GM12892 (cell line): ENCODE data around the gene CNTNAP2.

Experiments
- POLR2A ChIP-seq: IDR thresholded peaks from 2 replicates; pipeline ENCODE4 v1.6.1; 2011; ENCODE audit warnings: low read depth, low read length, control low read depth
- POLR2AphosphoS5 ChIP-seq: IDR thresholded peaks from 2 replicates; pipeline ENCODE4 v1.6.1; 2011; ENCODE audit warnings: low read depth, low read length, control low read depth
- TAF1 ChIP-seq: IDR thresholded peaks from 2 replicates; pipeline ENCODE4 v1.6.1; 2011; ENCODE audit warnings: low read depth, mild to moderate bottlenecking, control low read depth, low read length, borderline replicate concordance

DNA sequence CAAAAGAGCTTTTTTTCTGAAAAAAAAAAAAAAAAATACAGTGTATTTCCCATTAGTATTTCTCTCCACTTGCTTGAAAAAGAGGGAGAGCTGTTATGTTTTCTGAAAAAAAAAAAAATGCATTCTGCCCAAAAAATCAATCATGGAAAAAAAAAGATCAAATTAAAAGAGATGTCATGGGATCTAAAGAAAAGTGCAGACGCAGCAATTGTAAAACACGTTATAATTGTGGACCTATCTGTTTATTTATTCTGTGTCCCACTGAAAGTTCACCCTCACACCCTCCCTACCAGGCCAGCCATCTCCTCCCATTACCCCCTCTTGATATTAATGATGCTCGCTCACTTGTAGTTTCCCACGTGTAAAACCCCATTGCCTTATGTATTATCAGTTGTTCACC, 1800.0 kb downstream of the CNTNAP2 start:
- TF ChIP-seq POLR2A (no peak), POLR2AphosphoS5 (no peak), TAF1 (no peak)
